GM20000 (cell line): ENCODE results near the gene RPL31.

Experiments
- DNase-seq: peaks from one replicate; pipeline ENCODE4 v3.0.0; 2012; ENCODE audit warnings: low spot score
- TF ChIP-seq, protein P1 (sequence below): IDR thresholded peaks from 2 replicates; pipeline ENCODE4 v1.5.1; 2012; ENCODE audit warnings: mild to moderate bottlenecking, control low read depth; ENCODE audit errors: extremely low read depth, missing control alignments

RPL31 gene

DNA sequence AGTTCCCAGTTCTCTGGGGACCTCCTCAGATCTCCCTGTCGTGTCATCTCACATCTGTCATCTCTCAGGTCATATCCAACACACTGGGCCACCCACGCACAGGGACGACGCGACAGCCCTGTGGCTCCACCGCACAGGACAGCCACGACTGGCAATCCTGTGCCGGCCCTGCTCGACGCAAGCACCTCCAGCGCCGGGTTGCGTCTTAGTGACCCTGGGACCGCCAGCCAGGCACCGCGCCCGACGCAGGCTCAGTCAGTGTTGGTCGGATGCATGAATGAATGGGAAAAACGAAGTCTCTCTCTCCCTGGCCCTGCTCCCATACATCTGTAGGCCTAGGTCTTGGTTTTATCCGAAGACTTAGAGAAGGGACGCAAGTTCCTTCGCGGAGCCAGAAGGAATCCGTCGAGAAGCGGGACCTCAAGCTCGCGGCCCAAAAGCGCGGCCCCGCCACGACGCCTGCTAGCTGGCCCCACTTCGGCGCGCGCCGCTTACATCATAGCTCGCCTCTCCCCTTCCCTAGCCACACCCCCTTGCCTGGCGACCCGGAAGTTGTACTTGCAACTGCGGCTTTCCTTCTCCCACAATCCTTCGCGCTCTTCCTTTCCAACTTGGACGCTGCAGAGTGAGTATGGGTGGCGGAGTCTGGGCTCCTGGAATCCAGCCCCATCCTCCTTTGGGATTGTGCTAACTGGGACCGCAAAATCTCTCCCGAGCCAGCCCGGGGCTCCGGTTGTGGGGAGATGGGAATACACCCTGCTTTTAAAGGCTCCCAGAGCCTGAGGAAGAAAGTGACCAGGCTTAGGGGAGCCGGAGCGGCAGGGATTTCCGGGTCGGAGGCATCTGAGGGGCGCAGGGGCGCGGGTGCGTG, at the start of gene RPL31:
Gene RPL31, plus strand, starts transcription at position 599 of the 871 bp plus-strand sequence. CDS start 413 bp downstream, outside the sequence.
- DNase-seq, result peak; percentile 97
- TF ChIP-seq, protein P1, sequence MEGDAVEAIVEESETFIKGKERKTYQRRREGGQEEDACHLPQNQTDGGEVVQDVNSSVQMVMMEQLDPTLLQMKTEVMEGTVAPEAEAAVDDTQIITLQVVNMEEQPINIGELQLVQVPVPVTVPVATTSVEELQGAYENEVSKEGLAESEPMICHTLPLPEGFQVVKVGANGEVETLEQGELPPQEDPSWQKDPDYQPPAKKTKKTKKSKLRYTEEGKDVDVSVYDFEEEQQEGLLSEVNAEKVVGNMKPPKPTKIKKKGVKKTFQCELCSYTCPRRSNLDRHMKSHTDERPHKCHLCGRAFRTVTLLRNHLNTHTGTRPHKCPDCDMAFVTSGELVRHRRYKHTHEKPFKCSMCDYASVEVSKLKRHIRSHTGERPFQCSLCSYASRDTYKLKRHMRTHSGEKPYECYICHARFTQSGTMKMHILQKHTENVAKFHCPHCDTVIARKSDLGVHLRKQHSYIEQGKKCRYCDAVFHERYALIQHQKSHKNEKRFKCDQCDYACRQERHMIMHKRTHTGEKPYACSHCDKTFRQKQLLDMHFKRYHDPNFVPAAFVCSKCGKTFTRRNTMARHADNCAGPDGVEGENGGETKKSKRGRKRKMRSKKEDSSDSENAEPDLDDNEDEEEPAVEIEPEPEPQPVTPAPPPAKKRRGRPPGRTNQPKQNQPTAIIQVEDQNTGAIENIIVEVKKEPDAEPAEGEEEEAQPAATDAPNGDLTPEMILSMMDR, result no peak

DNA sequence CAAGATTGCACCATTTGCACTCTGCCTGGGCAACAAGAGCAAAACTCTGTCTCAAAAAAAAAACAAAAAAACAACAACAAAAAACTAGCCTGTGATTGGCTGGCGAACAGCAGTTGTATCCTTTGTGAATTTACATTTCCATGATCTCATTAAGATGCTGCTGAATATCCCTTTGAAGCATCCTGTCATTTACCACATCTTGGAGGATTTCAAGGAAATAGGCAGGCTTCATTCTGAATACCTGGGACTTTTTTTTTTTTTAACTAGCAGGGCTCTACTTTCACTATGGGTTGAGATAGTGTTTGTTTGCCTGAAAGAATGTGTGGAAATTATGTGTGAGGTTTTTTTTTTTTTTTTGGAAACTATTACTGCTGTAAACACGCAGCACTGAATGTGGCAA, 49.6 kb upstream of the RPL31 start:
- no peak for DNase-seq
- TF ChIP-seq, protein P1, result no peak

DNA sequence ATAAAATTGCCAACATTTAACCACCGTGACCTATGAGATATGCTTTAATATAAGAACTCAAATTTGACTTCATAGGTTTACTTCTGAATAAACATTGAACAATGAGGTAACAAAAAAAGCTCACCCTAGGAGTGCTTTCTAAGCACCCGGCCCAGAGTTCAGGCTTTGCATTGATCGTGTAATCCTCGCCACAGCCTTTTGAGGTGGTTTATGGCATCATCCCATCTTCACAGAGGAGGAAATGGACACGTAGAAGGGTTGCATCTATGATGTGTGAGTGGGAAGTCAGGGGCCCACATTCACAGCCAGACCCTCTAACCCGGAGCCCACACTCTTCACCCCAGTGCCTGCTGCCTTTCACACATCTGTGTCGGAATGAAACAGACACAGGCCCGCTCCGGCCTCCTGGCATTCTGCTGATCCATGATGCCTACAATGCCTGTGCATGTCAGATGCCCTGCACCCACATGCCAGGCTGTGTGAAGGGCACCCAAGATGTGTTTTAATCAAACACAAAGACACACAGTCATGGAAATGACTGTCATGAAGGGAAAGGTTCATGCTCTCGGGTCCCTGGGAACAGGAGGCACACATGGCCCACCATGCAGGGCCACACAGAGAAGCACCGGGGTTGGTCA, 48.6 kb upstream of the RPL31 start:
- TF ChIP-seq, protein P1, result no peak
- no peak for DNase-seq

DNA sequence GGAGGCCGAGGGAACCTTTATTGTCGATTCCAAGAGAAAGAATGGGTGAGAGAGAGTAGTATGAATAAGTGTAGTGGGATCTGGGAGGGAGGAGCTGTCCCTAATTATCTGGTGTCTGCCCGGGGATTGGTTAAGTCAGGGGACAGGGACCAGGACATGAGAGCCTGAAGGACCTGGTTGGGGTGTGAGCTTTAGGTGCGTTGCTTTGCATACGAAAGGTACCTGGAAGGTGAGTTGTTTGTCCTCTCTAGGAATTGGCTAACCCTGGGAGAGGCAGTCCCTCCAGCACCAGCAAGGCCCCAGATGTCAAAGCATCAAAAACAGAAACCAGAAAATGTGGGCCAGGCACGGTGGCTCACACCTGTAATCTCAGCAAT, 48.1 kb upstream of the RPL31 start:
- DNase-seq, result no peak
- TF ChIP-seq, protein P1, result no peak

DNA sequence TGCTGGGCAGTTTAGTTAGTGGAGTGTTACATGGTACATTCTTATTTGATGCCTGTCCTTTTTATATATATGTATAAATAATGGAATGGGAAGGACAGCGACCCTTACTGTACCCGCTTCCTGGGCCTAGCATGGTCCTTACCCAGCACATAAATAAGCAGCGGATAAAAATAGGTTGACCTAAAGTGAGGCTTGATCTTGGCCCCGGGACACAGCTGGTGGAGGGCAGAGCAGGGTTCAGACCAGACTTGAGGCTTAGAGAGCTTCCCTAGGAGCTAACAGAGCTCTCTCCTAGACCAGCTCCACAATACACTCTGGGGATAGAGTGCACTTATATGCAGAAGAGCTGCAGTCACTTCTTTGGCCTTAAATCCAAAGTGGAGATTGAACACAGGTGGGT, 46.9 kb upstream of the RPL31 start:
- no peak for DNase-seq
- TF ChIP-seq, protein P1, result no peak

DNA sequence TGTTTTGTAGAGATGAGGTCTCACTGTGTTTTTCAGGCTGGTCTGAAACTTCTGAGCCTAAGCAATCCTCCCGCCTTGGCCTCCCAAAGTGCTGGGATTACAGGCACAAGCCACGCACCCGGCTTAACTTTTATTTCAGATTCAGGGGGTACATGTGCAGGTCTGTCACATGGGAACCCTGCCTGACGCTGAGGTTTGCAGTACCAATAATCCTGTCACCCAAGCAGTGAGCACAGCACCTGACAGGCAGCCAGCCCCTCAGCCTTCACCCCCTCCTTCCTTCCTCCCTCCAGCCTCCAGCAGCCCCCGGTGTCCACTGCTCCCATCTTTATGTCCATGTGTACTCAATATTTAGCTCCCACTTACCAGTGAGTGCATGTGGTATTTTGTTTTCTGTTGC, 46.0 kb upstream of the RPL31 start:
- TF ChIP-seq, protein P1, result no peak
- DNase-seq, result no peak

DNA sequence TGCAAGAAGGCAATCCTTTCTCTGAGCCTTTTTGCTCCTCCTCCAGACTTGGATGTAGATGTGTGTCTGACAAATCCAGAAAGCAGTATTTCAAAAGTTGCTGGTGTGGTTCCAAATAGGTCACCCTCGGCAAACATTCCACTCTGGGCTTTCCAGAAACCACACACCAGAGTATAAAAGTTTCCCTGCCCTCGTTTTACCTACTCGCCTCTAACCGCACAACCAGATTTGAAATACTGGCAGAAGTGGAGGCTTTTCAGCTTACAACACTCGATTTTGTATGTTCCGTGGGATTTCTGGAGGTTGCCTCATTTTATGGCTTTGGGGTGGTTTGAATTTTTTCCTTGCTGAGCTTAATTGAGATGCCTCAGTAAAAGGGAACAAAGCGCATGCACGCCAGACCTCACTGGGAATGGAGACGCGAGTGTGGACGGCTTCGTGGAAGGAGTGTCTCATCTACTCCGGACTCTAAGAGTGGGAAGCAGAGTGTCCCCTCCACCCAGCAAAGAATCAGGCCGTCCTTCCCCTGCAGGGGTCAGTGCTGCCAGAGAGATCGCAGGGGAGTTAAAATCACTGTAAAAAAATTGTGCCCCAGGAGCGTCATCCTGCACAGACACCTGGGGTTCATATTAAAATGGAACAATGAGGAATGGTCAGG, 44.0 kb upstream of the RPL31 start:
- TF ChIP-seq, protein P1, result no peak
- no peak for DNase-seq
